Keratinocyte (primary cell): Measurements from ENCODE around the gene TSHZ3. TPM values are rescaled to one million over a fixed set of nuclear protein-coding genes. Genes with fewer than 3 reads are reported as not detected.

Source experiments
- DNase-seq: peaks from one replicate; pipeline ENCODE4 v3.0.0-alpha.2; 2011; ENCODE audit warnings: low read depth, missing footprints, low spot score
- FAIRE-seq: peaks from 2 replicates; lab custom pipeline; 2011; peaks lifted over from hg19 to GRCh38; lab: Jason Lieb, UNC
- H2AFZ ChIP-seq: 2 replicates; pipeline ENCODE4 v1.6.0; 2012; ENCODE audit warnings: low read length, control low read depth, inconsistent platforms; ENCODE audit not compliant: control insufficient read depth
- H3K27ac ChIP-seq: 2 replicates; pipeline ENCODE4 v1.5.1; 2011; ENCODE audit warnings: low read length; ENCODE audit not compliant: control insufficient read depth, insufficient read depth
- H3K27me3 ChIP-seq: 3 replicates; pipeline ENCODE4 v1.6.0; 2011; ENCODE audit warnings: low read length; ENCODE audit not compliant: control insufficient read depth, insufficient read depth; ENCODE audit errors: extremely low read depth
- H3K36me3 ChIP-seq, 2 experiments: 2 replicates in 1 of 2; 3 replicates in 1 of 2; pipeline ENCODE4 v1.5.1; 2011; ENCODE audit warnings: low read length in 2 of 2, mild to moderate bottlenecking in 1 of 2; ENCODE audit not compliant: control insufficient read depth in 2 of 2, insufficient read depth in 2 of 2; ENCODE audit errors: extremely low read depth in 1 of 2
- H3K4me1 ChIP-seq: 3 replicates; pipeline ENCODE4 v1.5.1; 2011; ENCODE audit warnings: low read length; ENCODE audit not compliant: control insufficient read depth, insufficient read depth; ENCODE audit errors: extremely low read depth
- H3K4me2 ChIP-seq: 3 replicates; pipeline ENCODE4 v1.6.0; 2011; ENCODE audit warnings: low read depth, low read length; ENCODE audit not compliant: control insufficient read depth, insufficient read depth; ENCODE audit errors: extremely low read depth
- H3K4me3 ChIP-seq, 3 experiments: fragments of 200-600 bp in 1 of 3; sonication (generic) in 1 of 3; 2 replicates in 2 of 3; 3 replicates in 1 of 3; pipeline ENCODE4 v1.5.1; 2011 to 2016; ENCODE audit warnings: low read length in 3 of 3, mild to moderate bottlenecking in 3 of 3, control low read depth in 2 of 3, inconsistent platforms in 1 of 3, low read depth in 1 of 3, mixed read lengths in 1 of 3, mixed run types in 1 of 3, moderate library complexity in 1 of 3; ENCODE audit not compliant: control insufficient read depth in 2 of 3, insufficient read depth in 2 of 3; ENCODE audit errors: extremely low read depth in 1 of 3
- H3K79me2 ChIP-seq: 2 replicates; pipeline ENCODE4 v1.6.0; 2012; ENCODE audit warnings: low read length; ENCODE audit not compliant: control insufficient read depth, insufficient read depth
- H3K9ac ChIP-seq: 3 replicates; pipeline ENCODE4 v1.6.0; 2011; ENCODE audit warnings: low read length; ENCODE audit not compliant: control insufficient read depth, insufficient read depth; ENCODE audit errors: extremely low read depth
- H3K9me1 ChIP-seq: 3 replicates; pipeline ENCODE4 v1.6.0; 2011; ENCODE audit warnings: low read length; ENCODE audit not compliant: control insufficient read depth, insufficient read depth; ENCODE audit errors: extremely low read depth
- H3K9me3 ChIP-seq: 2 replicates; pipeline ENCODE4 v1.5.1; 2012; ENCODE audit warnings: low read depth, low read length; ENCODE audit not compliant: control insufficient read depth
- H4K20me1 ChIP-seq: 3 replicates; pipeline ENCODE4 v1.6.0; 2011; ENCODE audit warnings: low read length; ENCODE audit not compliant: control insufficient read depth, insufficient read depth; ENCODE audit errors: extremely low read depth
- CTCF ChIP-seq, 3 experiments: IDR thresholded peaks in 1 of 3; conservative IDR thresholded peaks in 1 of 3; optimal IDR thresholded peaks in 1 of 3; 2 replicates in 2 of 3; 3 replicates in 1 of 3; pipeline versions ENCODE3 to v1.5.1; 2011; ENCODE audit warnings: low read length in 3 of 3, mild to moderate bottlenecking in 3 of 3, moderate library complexity in 2 of 3, control low read depth in 1 of 3, inconsistent platforms in 1 of 3; ENCODE audit not compliant: insufficient read depth in 2 of 3; ENCODE audit errors: extremely low read depth in 1 of 3
- EZH2 ChIP-seq: IDR thresholded peaks from one replicate; pipeline ENCODE4 v1.6.1; 2012; ENCODE audit warnings: inconsistent platforms, mild to moderate bottlenecking, low read length, moderate library complexity
- dilution Hi-C: fragments of 300-500 bp; cut with MboI; formaldehyde crosslinking; loops from one replicate; pipeline ENCODE4 v1.7.0; 2020; ENCODE audit warnings: low sequenced_read_pairs; ENCODE audit not compliant: extremely low pct_ligation_motif_present
- polyA plus RNA-seq, 5 experiments: library from polyadenylated mRNA; depleted of rRNA in 3 of 5; stranded (reverse) in 3 of 5; stranded (forward) in 1 of 5; unstranded in 1 of 5; fragments of >200 nt; gene quantifications; 1 replicate in 1 of 5; 2 replicates in 3 of 5; 3 replicates in 1 of 5; pipeline versions ENCODE4 v1.2.1 to v1.2.3, GENCODE V29; 2011 to 2012; ENCODE audit warnings: missing spikeins in 2 of 5, low read depth in 1 of 5, low replicate concordance in 1 of 5

Gene TSHZ3
- polyA plus RNA-seq, 1 donor (not counting 4 experiments of a cell fraction or from before 2014, with no cell fraction given) = 3.6 TPM

- DNase-seq (no peak), FAIRE-seq (no peak)
- Histone ChIP-seq H3K9me1 (no peaks in the 10 kb centered on the region), H3K27ac (no peak overlapping the region), H2AFZ (no peak overlapping the region), H3K9me3 (no peaks in the 10 kb centered on the region), H3K4me1 (no peaks in the 10 kb centered on the region), H3K27me3 (no peaks in the 10 kb centered on the region), H3K4me3 (no peak overlapping the region), H3K4me2 (no peak overlapping the region), H3K9ac (no peak overlapping the region), H3K36me3 (peaks cover 0 to 2% of the 10 kb centered on the region in 2 experiments), H4K20me1 (peaks cover under 1% of the 10 kb centered on the region), H3K79me2 (peaks cover 8% of the 10 kb centered on the region)
- dilution Hi-C loops = no loop called here
- TF ChIP-seq CTCF (optimal IDR thresholded peaks at IDR 0.05 in 1 of 3, IDR thresholded peaks at IDR 0.05 in 1 of 3, conservative IDR thresholded peaks at IDR 0.05 in 1 of 3; ENCODE audit: extremely low read depth in 1 of 3, insufficient read depth in 2 of 3, low read length in 3 of 3) (no peak), EZH2 (no peak)
Observed at GRCh38 chr19:31292639-31293185, 56.5 kb downstream of the TSHZ3 start.

GRCh38 chr19:31290931-31291590, 58.2 kb downstream of the TSHZ3 start:
- Histone ChIP-seq H3K36me3 (no peaks in the 10 kb centered on the region), H3K9ac (no peak overlapping the region), H3K4me3 (no peak overlapping the region), H3K9me3 (no peaks in the 10 kb centered on the region), H3K4me1 (no peaks in the 10 kb centered on the region), H4K20me1 (no peaks in the 10 kb centered on the region), H3K79me2 (peaks cover 5% of the 10 kb centered on the region), H3K27me3 (no peaks in the 10 kb centered on the region), H3K9me1 (no peaks in the 10 kb centered on the region), H3K27ac (no peak overlapping the region), H3K4me2 (no peak overlapping the region), H2AFZ (no peak overlapping the region)
- DNase-seq (no peak), FAIRE-seq (no peak)
- dilution Hi-C loops = no loop called here
- no peak for TF ChIP-seq EZH2
- no peak for TF ChIP-seq CTCF (optimal IDR thresholded peaks at IDR 0.05 in 1 of 3, IDR thresholded peaks at IDR 0.05 in 1 of 3, conservative IDR thresholded peaks at IDR 0.05 in 1 of 3; ENCODE audit: extremely low read depth in 1 of 3, insufficient read depth in 2 of 3, low read length in 3 of 3)
